ENCODE data around the gene F2RL3.

- TF ChIP-seq CTBP2 (IDR thresholded peaks at IDR 0.05; ENCODE audit: borderline replicate concordance, insufficient read depth, insufficient read length, low read length) (no peak), CTCF (IDR thresholded peaks at IDR 0.05; ENCODE audit: control extremely low read depth in 1 of 3, insufficient read depth in 1 of 3, low read depth in 1 of 3, low read length in 3 of 3) (no peak), GABPA (IDR thresholded peaks at IDR 0.05; ENCODE audit: borderline replicate concordance, insufficient read depth, low read length) (no peak), EZH2 (IDR thresholded peaks at IDR 0.05; ENCODE audit: low read depth, low read length, severe bottlenecking) (no peak), POLR2A (IDR thresholded peaks at IDR 0.05; ENCODE audit: control extremely low read depth in 1 of 2, low read depth in 2 of 2, low read length in 2 of 2) (no peak)
Observed at GRCh38 chr19:16871871-16872270, 16.9 kb upstream of the F2RL3 start.

Measured in H1 (cell line).